Measurements from ENCODE around the gene MAFB. TPM values are rescaled to one million over a fixed set of nuclear protein-coding genes. Genes with fewer than 3 reads are reported as not detected.

The MAFB gene
- total RNA-seq, 1 experiment from 2014 or later, result 0.88 TPM

GRCh38 chr20:40672095-40672494 is 16.9 kb downstream of the MAFB start:
- POLR2A ChIA-PET, result no interaction called here

GRCh38 chr20:40670253-40670652 is 18.8 kb downstream of the MAFB start:
- H3K27me3 Mint-ChIP-seq (ENCODE audit: insufficient read depth, unreplicated experiment), result no peaks in the 10 kb centered on the region
- CTCF ChIA-PET, result interaction anchor here (1.2 to 2.1 kb wide), 2 partner anchors 20 to 37 kb away, joined by 5 to 10 read pairs; no protein-coding TSS in a partner anchor

More at GRCh38 chr20:40672095-40672494, 16.9 kb downstream of the MAFB start:
- Mint-ChIP-seq H3K36me3 (ENCODE audit: insufficient read depth, unreplicated experiment) (no peaks in the 10 kb centered on the region), H3K27me3 (ENCODE audit: insufficient read depth, unreplicated experiment) (peaks cover 4% of the 10 kb centered on the region), H3K4me3 (ENCODE audit: unreplicated experiment) (no peak overlapping the region), H3K9me3 (ENCODE audit: unreplicated experiment) (no peaks in the 10 kb centered on the region), H3K27ac (ENCODE audit: unreplicated experiment) (no peak overlapping the region), H3K4me1 (ENCODE audit: low read depth, unreplicated experiment) (peaks cover 7% of the 10 kb centered on the region)
- intact Hi-C loops (cut with micrococcal nuclease; ENCODE audit: unreplicated experiment), result no loop called here
- Histone ChIP-seq H3K9me3 (no peaks in the 10 kb centered on the region), H3K27me3 (replicated peaks; ENCODE audit: control insufficient read depth, insufficient read depth, low read length) (no peaks in the 10 kb centered on the region; the same call in 1 of the 2 replicates), H3K36me3 (ENCODE audit: control insufficient read depth, insufficient read depth, low read length) (no peaks in the 10 kb centered on the region), H3K4me1 (peaks cover 21% of the 10 kb centered on the region), H3K4me3 (ENCODE audit: low read depth, low read length) (no peak overlapping the region)
- no TSS peak for BruUV-seq (replicated peaks)
- no peak for TF ChIP-seq CTCF (IDR thresholded peaks at IDR 0.05; ENCODE audit: insufficient read depth in 1 of 2, low read depth in 1 of 2, low read length in 1 of 2, severe bottlenecking in 1 of 2, unreplicated experiment in 1 of 2)
- no peak for DNase-seq
- CTCF ChIA-PET, result interaction anchor here (1.4 kb wide), 1 partner anchor 17 kb away, joined by 4 read pairs; the partner anchor contains the start of gene MAFB

GRCh38 chr20:40669692-40670091 is 19.3 kb downstream of the MAFB start:
- ChIA-PET POLR2A (interaction anchor here (0.6 kb wide), 1 partner anchor 597 kb away, joined by 5 read pairs; no protein-coding TSS in a partner anchor), CTCF (interaction anchor here (1.2 to 2.1 kb wide), 2 partner anchors 20 to 37 kb away, joined by 5 to 10 read pairs; no protein-coding TSS in a partner anchor)
- no peaks in the 10 kb centered on the region for H3K9me3 ChIP-seq
- Mint-ChIP-seq H3K9me3 (ENCODE audit: unreplicated experiment) (no peaks in the 10 kb centered on the region), H3K36me3 (ENCODE audit: insufficient read depth, unreplicated experiment) (no peaks in the 10 kb centered on the region), H3K27ac (ENCODE audit: unreplicated experiment) (no peak overlapping the region), H3K4me3 (ENCODE audit: unreplicated experiment) (no peak overlapping the region), H3K27me3 (ENCODE audit: insufficient read depth, unreplicated experiment) (no peaks in the 10 kb centered on the region), H3K4me1 (ENCODE audit: low read depth, unreplicated experiment) (peaks cover 7% of the 10 kb centered on the region)
- DNase-seq, result no peak
- no peak overlapping the region for H3K4me3 ChIP-seq (ENCODE audit: low read depth, low read length)
- H3K4me1 ChIP-seq, result peaks cover 25% of the 10 kb centered on the region
- BruUV-seq (replicated peaks), result no TSS peak
- H3K27me3 ChIP-seq (replicated peaks; ENCODE audit: control insufficient read depth, insufficient read depth, low read length), result no peaks in the 10 kb centered on the region
- no peaks in the 10 kb centered on the region for H3K36me3 ChIP-seq (ENCODE audit: control insufficient read depth, insufficient read depth, low read length)
- TF ChIP-seq CTCF (IDR thresholded peaks at IDR 0.05; ENCODE audit: insufficient read depth in 1 of 2, low read depth in 1 of 2, low read length in 1 of 2, severe bottlenecking in 1 of 2, unreplicated experiment in 1 of 2), result no peak
- intact Hi-C loops (cut with micrococcal nuclease; ENCODE audit: unreplicated experiment), result loop anchor here (1.0 kb wide), 1 partner anchor 20 kb away; the partner anchor contains the start of gene MAFB

More at GRCh38 chr20:40670253-40670652, 18.8 kb downstream of the MAFB start:
- Histone ChIP-seq H3K9me3 (no peaks in the 10 kb centered on the region), H3K27me3 (replicated peaks; ENCODE audit: control insufficient read depth, insufficient read depth, low read length) (no peaks in the 10 kb centered on the region), H3K4me1 (peaks cover 21% of the 10 kb centered on the region), H3K36me3 (ENCODE audit: control insufficient read depth, insufficient read depth, low read length) (no peaks in the 10 kb centered on the region), H3K4me3 (ENCODE audit: low read depth, low read length) (no peak overlapping the region)
- DNase-seq, result no peak
- Mint-ChIP-seq H3K9me3 (ENCODE audit: unreplicated experiment) (no peaks in the 10 kb centered on the region), H3K4me1 (ENCODE audit: low read depth, unreplicated experiment) (peaks cover 7% of the 10 kb centered on the region), H3K36me3 (ENCODE audit: insufficient read depth, unreplicated experiment) (no peaks in the 10 kb centered on the region), H3K4me3 (ENCODE audit: unreplicated experiment) (no peak overlapping the region), H3K27ac (ENCODE audit: unreplicated experiment) (no peak overlapping the region)
- BruUV-seq (replicated peaks), result no TSS peak
- intact Hi-C loops (cut with micrococcal nuclease; ENCODE audit: unreplicated experiment), result loop anchor here (1.0 kb wide), 1 partner anchor 19 kb away; the partner anchor contains the start of gene MAFB
- peak; percentile 55 to 64 for TF ChIP-seq CTCF (IDR thresholded peaks at IDR 0.05; ENCODE audit: insufficient read depth in 1 of 2, low read depth in 1 of 2, low read length in 1 of 2, severe bottlenecking in 1 of 2, unreplicated experiment in 1 of 2)
- POLR2A ChIA-PET, result interaction anchor here (0.6 kb wide), 1 partner anchor 596 kb away, joined by 5 read pairs; no protein-coding TSS in a partner anchor

All from Caco-2 (cell line).